GM13976 (cell line): ENCODE data around the gene TNRC6C.

Experiments
- DNase-seq: peaks from one replicate; pipeline ENCODE4 v3.0.0; 2012; ENCODE audit warnings: low spot score
- CTCF ChIP-seq: IDR thresholded peaks from 2 replicates; pipeline ENCODE4 v1.5.1; 2012; ENCODE audit warnings: borderline replicate concordance, mild to moderate bottlenecking; ENCODE audit not compliant: insufficient read depth; ENCODE audit errors: extremely low read depth, missing control alignments, control extremely low read depth
- in situ Hi-C: fragments of 300-500 bp; cut with MboI; formaldehyde crosslinking; loops from one replicate; pipeline ENCODE4 v1.12.0; 2022; ENCODE audit warnings: low sequenced_read_pairs, mixed read lengths, inconsistent platforms; ENCODE audit not compliant: unreplicated experiment

TNRC6C gene

GRCh38 chr17:78140169-78141051 is 181.9 kb downstream of the TNRC6C start:
- DNase-seq = peak; percentile 98
- no peak for TF ChIP-seq CTCF
- in situ Hi-C loops = no loop called here

- DNase-seq = no peak
- in situ Hi-C loops = no loop called here
- no peak for TF ChIP-seq CTCF
These were observed 183.1 kb downstream of the TNRC6C start for GRCh38 chr17:78141437-78142118.

- DNase-seq = no peak
- TF ChIP-seq CTCF = no peak
- in situ Hi-C loops = no loop called here
These were observed 183.8 kb downstream of the TNRC6C start for GRCh38 chr17:78142119-78142861.

GRCh38 chr17:78143214-78144146 is 185.0 kb downstream of the TNRC6C start:
- TF ChIP-seq CTCF = no peak
- in situ Hi-C loops = no loop called here
- no peak for DNase-seq

GRCh38 chr17:78144147-78144719 is 185.7 kb downstream of the TNRC6C start:
- DNase-seq = no peak
- no peak for TF ChIP-seq CTCF
- in situ Hi-C loops = no loop called here
